ENCODE data around the gene LTBP1.

- TF ChIP-seq E2F4 (IDR thresholded peaks at IDR 0.05; ENCODE audit: low read depth, low read length) (no peak), EZH2 (IDR thresholded peaks at IDR 0.05; ENCODE audit: borderline replicate concordance, control insufficient read depth, low read depth, low read length) (no peak), ELK1 (IDR thresholded peaks at IDR 0.05; ENCODE audit: low read depth, low read length) (no peak), CTCF (IDR thresholded peaks at IDR 0.05 in 2 of 3, conservative IDR thresholded peaks at IDR 0.05 in 1 of 3; ENCODE audit: control insufficient read depth in 2 of 3, extremely low read depth in 1 of 3, insufficient read depth in 1 of 3, low read depth in 3 of 3, low read length in 3 of 3) (no peak), EP300 (IDR thresholded peaks at IDR 0.05; ENCODE audit: borderline replicate concordance in 1 of 2, control insufficient read depth in 1 of 2, low read depth in 2 of 2, low read length in 2 of 2) (no peak), CHD2 (IDR thresholded peaks at IDR 0.05; ENCODE audit: borderline replicate concordance, low read depth, low read length) (no peak), RFX5 (IDR thresholded peaks at IDR 0.05; ENCODE audit: low read depth, low read length) (no peak), POLR2AphosphoS5 (IDR thresholded peaks at IDR 0.05; ENCODE audit: low read length) (no peak), REST (IDR thresholded peaks at IDR 0.05; ENCODE audit: low read depth, low read length) (no peak), ZBTB11 (CRISPR knock-in tag; IDR thresholded peaks at IDR 0.05) (no peak), CBX5 (IDR thresholded peaks at IDR 0.05; ENCODE audit: low read depth) (no peak)
Measured at GRCh38 chr2:33204945-33205344, 258.2 kb downstream of the LTBP1 start.

Measured in GM12878 (cell line).